Measurements from ENCODE around the gene FA2H. TPM values are rescaled to one million over a fixed set of nuclear protein-coding genes. Genes with fewer than 3 reads are reported as not detected.

FA2H gene
- total and polyA plus RNA-seq, 2 of the 13 experiments (the other 11 are each of a cell fraction or from before 2014, with no cell fraction given) = 0.20 TPM; not detected in 1

- 0 out of 2 replicates have a peak, but pooled peaks have one; percentile 72 for TF ChIP-seq NFAT5 (CRISPR knock-in tag; IDR thresholded peaks at IDR 0.05)
- peak; percentile 86 for TF ChIP-seq HOXA5 (CRISPR knock-in tag; IDR thresholded peaks at IDR 0.05)
- TF ChIP-seq, protein P1, sequence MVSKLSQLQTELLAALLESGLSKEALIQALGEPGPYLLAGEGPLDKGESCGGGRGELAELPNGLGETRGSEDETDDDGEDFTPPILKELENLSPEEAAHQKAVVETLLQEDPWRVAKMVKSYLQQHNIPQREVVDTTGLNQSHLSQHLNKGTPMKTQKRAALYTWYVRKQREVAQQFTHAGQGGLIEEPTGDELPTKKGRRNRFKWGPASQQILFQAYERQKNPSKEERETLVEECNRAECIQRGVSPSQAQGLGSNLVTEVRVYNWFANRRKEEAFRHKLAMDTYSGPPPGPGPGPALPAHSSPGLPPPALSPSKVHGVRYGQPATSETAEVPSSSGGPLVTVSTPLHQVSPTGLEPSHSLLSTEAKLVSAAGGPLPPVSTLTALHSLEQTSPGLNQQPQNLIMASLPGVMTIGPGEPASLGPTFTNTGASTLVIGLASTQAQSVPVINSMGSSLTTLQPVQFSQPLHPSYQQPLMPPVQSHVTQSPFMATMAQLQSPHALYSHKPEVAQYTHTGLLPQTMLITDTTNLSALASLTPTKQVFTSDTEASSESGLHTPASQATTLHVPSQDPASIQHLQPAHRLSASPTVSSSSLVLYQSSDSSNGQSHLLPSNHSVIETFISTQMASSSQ (IDR thresholded peaks at IDR 0.05; ENCODE audit: low read depth) = no peak
- TF ChIP-seq, protein P1 (CRISPR knock-in tag; IDR thresholded peaks at IDR 0.05; ENCODE audit: borderline replicate concordance) = peak; percentile 51; the same call in 1 of the 2 replicates
- no peak for TF ChIP-seq AGO2 (optimal IDR thresholded peaks at IDR 0.05; ENCODE audit: low read depth, low read length)
- TF ChIP-seq POGK (CRISPR knock-in tag; conservative IDR thresholded peaks at IDR 0.05) = peak; percentile 89
- TF ChIP-seq, protein P2, sequence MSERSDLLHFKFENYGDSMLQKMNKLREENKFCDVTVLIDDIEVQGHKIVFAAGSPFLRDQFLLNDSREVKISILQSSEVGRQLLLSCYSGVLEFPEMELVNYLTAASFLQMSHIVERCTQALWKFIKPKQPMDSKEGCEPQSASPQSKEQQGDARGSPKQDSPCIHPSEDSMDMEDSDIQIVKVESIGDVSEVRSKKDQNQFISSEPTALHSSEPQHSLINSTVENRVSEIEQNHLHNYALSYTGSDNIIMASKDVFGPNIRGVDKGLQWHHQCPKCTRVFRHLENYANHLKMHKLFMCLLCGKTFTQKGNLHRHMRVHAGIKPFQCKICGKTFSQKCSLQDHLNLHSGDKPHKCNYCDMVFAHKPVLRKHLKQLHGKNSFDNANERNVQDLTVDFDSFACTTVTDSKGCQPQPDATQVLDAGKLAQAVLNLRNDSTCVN (CRISPR knock-in tag; IDR thresholded peaks at IDR 0.05; ENCODE audit: borderline replicate concordance) = peak; percentile 84
- TF ChIP-seq ESRRA (CRISPR knock-in tag; IDR thresholded peaks at IDR 0.05; ENCODE audit: low read depth) = peak; percentile 40; the same call in 1 of the 2 replicates
- TF ChIP-seq ZNF652 (CRISPR knock-in tag; IDR thresholded peaks at IDR 0.05; ENCODE audit: borderline replicate concordance, low read depth) = peak; percentile 72; the same call in 1 of the 2 replicates
- peak; percentile 69; the same call in 1 of the 2 replicates for TF ChIP-seq ZNF724P (CRISPR knock-in tag; IDR thresholded peaks at IDR 0.05; ENCODE audit: borderline replicate concordance)
- peak; percentile 50; the same call in 1 of the 2 replicates for TF ChIP-seq HNF4A (CRISPR knock-in tag; IDR thresholded peaks at IDR 0.05)
- no peak for TF ChIP-seq SNAPC2 (CRISPR knock-in tag; IDR thresholded peaks at IDR 0.05)
- TF ChIP-seq ZNF367 (CRISPR knock-in tag; IDR thresholded peaks at IDR 0.05; ENCODE audit: borderline replicate concordance) = 0 out of 2 replicates have a peak, but pooled peaks have one; percentile 42
- TF ChIP-seq SPEN (CRISPR knock-in tag; IDR thresholded peaks at IDR 0.05; ENCODE audit: low read depth) = peak; percentile 93
- TF ChIP-seq CBX1 (IDR thresholded peaks at IDR 0.05; ENCODE audit: low read depth) = peak; percentile 86
- TF ChIP-seq BRCA1 (CRISPR knock-in tag; IDR thresholded peaks at IDR 0.05) = no peak
- TF ChIP-seq SRF (IDR thresholded peaks at IDR 0.05; ENCODE audit: low read depth, low read length) = no peak
- TF ChIP-seq TCF7L2 (IDR thresholded peaks at IDR 0.05; ENCODE audit: low read depth, low read length) = no peak
Observed at GRCh38 chr16:74813109-74813641, 38.6 kb upstream of the FA2H start (continued).
